Mesendoderm (in vitro differentiated cells): ENCODE results near the gene POR.
"Not testable (repeated sequence)": the region's sequence is repeated elsewhere in the genome, so short reads cannot be mapped to it uniquely, and the experiment has no call there.

Experiments used
- DNase-seq: peaks from one replicate; pipeline ENCODE4 v3.0.0; 2013
- H2AK5ac ChIP-seq: 2 replicates; pipeline ENCODE4 v1.6.1; 2013; ENCODE audit warnings: low read length, inconsistent platforms
- H2BK120ac ChIP-seq: 2 replicates; pipeline ENCODE4 v1.6.1; 2013; ENCODE audit warnings: low read depth, mild to moderate bottlenecking, low read length, moderate library complexity, mixed read lengths
- H2BK15ac ChIP-seq: replicated peaks from 2 replicates; pipeline ENCODE4 v1.6.1; 2013; ENCODE audit warnings: low read depth, mild to moderate bottlenecking, moderate library complexity
- H2BK5ac ChIP-seq: 2 replicates; pipeline ENCODE4 v1.6.1; 2013; ENCODE audit warnings: low read length, inconsistent platforms
- H3K18ac ChIP-seq: 2 replicates; pipeline ENCODE4 v1.6.1; 2013; ENCODE audit warnings: mild to moderate bottlenecking, low read length, mixed read lengths
- H3K23ac ChIP-seq: one replicate; pipeline ENCODE4 v1.6.1; 2013; ENCODE audit warnings: low read length
- H3K27ac ChIP-seq: 2 replicates; pipeline ENCODE4 v1.5.1; 2013; ENCODE audit warnings: low read depth, mild to moderate bottlenecking, inconsistent platforms, low read length, moderate library complexity
- H3K27me3 ChIP-seq: 2 replicates; pipeline ENCODE4 v1.6.1; 2013; ENCODE audit warnings: low read length, control low read depth, mild to moderate bottlenecking, inconsistent platforms; ENCODE audit not compliant: insufficient read depth, poor library complexity
- H3K36me3 ChIP-seq: 2 replicates; pipeline ENCODE4 v1.6.1; 2013; ENCODE audit warnings: low read length, inconsistent platforms; ENCODE audit not compliant: control insufficient read depth, insufficient read depth
- H3K4ac ChIP-seq: one replicate; pipeline ENCODE4 v1.6.1; 2013; ENCODE audit warnings: low read depth, mild to moderate bottlenecking, low read length, moderate library complexity
- H3K4me1 ChIP-seq: 2 replicates; pipeline ENCODE4 v1.6.1; 2013; ENCODE audit warnings: low read depth, low read length, inconsistent platforms; ENCODE audit not compliant: control insufficient read depth
- H3K4me2 ChIP-seq: 2 replicates; pipeline ENCODE4 v1.6.1; 2013; ENCODE audit warnings: low read length
- H3K4me3 ChIP-seq: 2 replicates; pipeline ENCODE4 v1.5.1; 2013; ENCODE audit warnings: mild to moderate bottlenecking, low read length
- H3K56ac ChIP-seq: one replicate; pipeline ENCODE4 v1.6.1; 2013; ENCODE audit warnings: low read length
- H3K79me1 ChIP-seq: 2 replicates; pipeline ENCODE4 v1.6.1; 2013; ENCODE audit warnings: low read length, inconsistent platforms
- H3K79me2 ChIP-seq: 2 replicates; pipeline ENCODE4 v1.6.1; 2013; ENCODE audit warnings: mild to moderate bottlenecking, low read length; ENCODE audit not compliant: control insufficient read depth, insufficient read depth
- H3K9ac ChIP-seq: 2 replicates; pipeline ENCODE4 v1.6.1; 2013; ENCODE audit warnings: low read length, inconsistent platforms
- H4K5ac ChIP-seq: one replicate; pipeline ENCODE4 v1.6.1; 2013; ENCODE audit warnings: low read length
- H4K8ac ChIP-seq: one replicate; pipeline ENCODE4 v1.6.1; 2013; ENCODE audit warnings: low read depth, mild to moderate bottlenecking, control low read depth, low read length, moderate library complexity
- WGBS: extraction: QIAGEN DNeasy Blood & Tissue Kit; methylation state at CpG from one replicate; pipeline ENCODE4 v1.1.7; 2013; ENCODE audit warnings: low lambda C conversion rate, missing lambda C conversion rate; ENCODE audit not compliant: insufficient coverage; ENCODE audit errors: extremely low coverage; 5-methylcytosine and 5-hydroxymethylcytosine counted together

POR gene

DNA sequence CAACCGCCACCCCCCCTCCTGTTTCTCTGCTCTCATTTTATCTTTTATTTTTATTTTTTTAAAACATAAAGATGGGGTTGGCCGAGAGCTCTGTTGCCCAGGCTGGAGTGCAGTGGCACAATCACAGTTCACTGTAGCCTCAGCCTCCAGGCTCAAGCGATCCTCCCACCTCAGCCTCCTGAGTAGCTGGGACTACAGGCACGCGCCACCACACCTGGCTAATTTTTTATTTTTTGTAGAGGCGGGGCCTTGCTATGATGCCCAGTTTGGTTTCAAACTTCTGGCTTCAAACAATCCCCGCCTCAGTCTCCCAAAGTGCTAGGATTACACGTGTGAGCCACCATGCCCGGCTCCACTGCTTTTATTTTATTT lies 7.3 kb upstream of the POR start:
- WGBS: no CpG with 5 or more reads among the region's 9 CpGs
- H2BK5ac ChIP-seq, H3K4ac ChIP-seq, H2BK120ac ChIP-seq, H3K18ac ChIP-seq, H4K8ac ChIP-seq, H3K23ac ChIP-seq, H3K9ac ChIP-seq, H2AK5ac ChIP-seq, H3K4me2 ChIP-seq, H3K27ac ChIP-seq, H3K79me2 ChIP-seq, H4K5ac ChIP-seq, H3K27me3 ChIP-seq, H3K36me3 ChIP-seq, H3K4me1 ChIP-seq, DNase-seq, H2BK15ac ChIP-seq, H3K4me3 ChIP-seq, H3K79me1 ChIP-seq, H3K56ac ChIP-seq: not testable (repeated sequence)

GRCh38 chr7:75909521-75910132 lies 5.3 kb upstream of the POR start:
- no peak overlapping the region for H3K27ac ChIP-seq
- H3K23ac ChIP-seq: no peak overlapping the region
- H2BK15ac ChIP-seq: no peak overlapping the region
- no peaks in the 10 kb centered on the region for H3K36me3 ChIP-seq
- H2AK5ac ChIP-seq: no peak overlapping the region
- no peak overlapping the region for H2BK5ac ChIP-seq
- peaks cover 2% of the 10 kb centered on the region for H3K4me1 ChIP-seq
- no peak overlapping the region for H3K9ac ChIP-seq
- no peak overlapping the region for H2BK120ac ChIP-seq
- no peak overlapping the region for H3K4ac ChIP-seq
- no peak overlapping the region for H4K8ac ChIP-seq
- no peak overlapping the region for H3K4me3 ChIP-seq
- WGBS: no CpG with 5 or more reads among the region's 5 CpGs
- no peak overlapping the region for H3K4me2 ChIP-seq
- H4K5ac ChIP-seq: no peak overlapping the region
- H3K27me3 ChIP-seq: no peaks in the 10 kb centered on the region
- no peaks in the 10 kb centered on the region for H3K79me1 ChIP-seq
- H3K79me2 ChIP-seq: no peaks in the 10 kb centered on the region
- no peak overlapping the region for H3K18ac ChIP-seq
- H3K56ac ChIP-seq: no peak overlapping the region
- no peak for DNase-seq

DNA sequence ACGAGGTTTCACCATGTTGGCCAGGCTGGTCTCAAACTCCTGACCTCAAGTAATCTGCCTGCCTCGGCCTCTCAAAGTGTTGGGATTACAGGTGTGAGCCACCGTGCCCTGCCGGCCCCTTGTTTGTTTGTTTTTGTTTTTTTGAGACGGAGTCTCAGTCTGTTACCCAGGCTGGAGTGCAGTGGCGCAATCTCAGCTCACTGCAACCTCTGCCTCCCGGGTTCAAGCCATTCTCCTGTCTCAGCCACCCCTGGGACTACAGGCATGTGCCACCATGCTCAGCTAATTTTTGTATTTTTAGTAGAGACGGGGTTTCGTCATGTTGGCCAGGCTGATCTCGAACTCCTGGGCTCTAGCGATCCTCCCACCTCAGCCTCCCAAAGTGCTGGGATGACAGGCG lies 3.8 kb upstream of the POR start:
- H3K4ac ChIP-seq, H3K4me2 ChIP-seq, H3K23ac ChIP-seq, H4K8ac ChIP-seq, H3K79me2 ChIP-seq, H2BK5ac ChIP-seq, H4K5ac ChIP-seq, DNase-seq, H3K27ac ChIP-seq, H2BK15ac ChIP-seq, H3K79me1 ChIP-seq, H3K56ac ChIP-seq, H3K4me3 ChIP-seq, H3K18ac ChIP-seq, H2AK5ac ChIP-seq, H3K9ac ChIP-seq, H3K27me3 ChIP-seq, H3K4me1 ChIP-seq, H2BK120ac ChIP-seq, H3K36me3 ChIP-seq: not testable (repeated sequence)
- WGBS: no CpG with 5 or more reads among the region's 12 CpGs

DNA sequence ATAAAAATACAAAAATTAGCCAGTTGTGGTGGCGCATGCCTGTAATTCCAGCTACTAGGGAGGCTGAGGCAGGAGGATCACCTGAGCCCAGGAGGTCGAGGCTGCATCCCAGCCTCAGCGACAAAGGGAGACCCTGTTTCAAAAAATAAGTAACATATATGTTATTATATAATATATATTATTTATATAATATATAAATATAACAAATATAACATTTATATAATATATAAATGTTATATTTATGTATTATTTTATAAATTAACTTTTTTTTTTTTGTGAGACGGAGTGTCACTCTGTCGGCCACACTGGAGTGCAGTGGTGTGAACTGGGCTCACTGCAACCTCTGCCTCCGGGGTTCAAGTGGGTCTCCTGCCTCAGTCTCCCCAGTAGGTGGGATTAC lies 1.5 kb upstream of the POR start:
- no peaks in the 10 kb centered on the region for H3K27me3 ChIP-seq
- H3K4ac ChIP-seq: no peak overlapping the region
- no peak overlapping the region for H3K23ac ChIP-seq
- no peak overlapping the region for H3K18ac ChIP-seq
- H3K4me1 ChIP-seq: peaks cover 8% of the 10 kb centered on the region
- H2AK5ac ChIP-seq: no peak overlapping the region
- no peak overlapping the region for H2BK120ac ChIP-seq
- no peak overlapping the region for H3K4me3 ChIP-seq
- H3K9ac ChIP-seq: no peak overlapping the region
- H2BK15ac ChIP-seq: no peak overlapping the region
- H3K27ac ChIP-seq: no peak overlapping the region
- H4K5ac ChIP-seq: no peak overlapping the region
- no peak overlapping the region for H3K4me2 ChIP-seq
- DNase-seq: no peak
- no peak overlapping the region for H4K8ac ChIP-seq
- H2BK5ac ChIP-seq: no peak overlapping the region
- H3K36me3 ChIP-seq: no peaks in the 10 kb centered on the region
- no CpG with 5 or more reads among the region's 6 CpGs for WGBS
- H3K79me1 ChIP-seq: peaks cover 12% of the 10 kb centered on the region
- peaks cover 16% of the 10 kb centered on the region for H3K79me2 ChIP-seq
- H3K56ac ChIP-seq: no peak overlapping the region

DNA sequence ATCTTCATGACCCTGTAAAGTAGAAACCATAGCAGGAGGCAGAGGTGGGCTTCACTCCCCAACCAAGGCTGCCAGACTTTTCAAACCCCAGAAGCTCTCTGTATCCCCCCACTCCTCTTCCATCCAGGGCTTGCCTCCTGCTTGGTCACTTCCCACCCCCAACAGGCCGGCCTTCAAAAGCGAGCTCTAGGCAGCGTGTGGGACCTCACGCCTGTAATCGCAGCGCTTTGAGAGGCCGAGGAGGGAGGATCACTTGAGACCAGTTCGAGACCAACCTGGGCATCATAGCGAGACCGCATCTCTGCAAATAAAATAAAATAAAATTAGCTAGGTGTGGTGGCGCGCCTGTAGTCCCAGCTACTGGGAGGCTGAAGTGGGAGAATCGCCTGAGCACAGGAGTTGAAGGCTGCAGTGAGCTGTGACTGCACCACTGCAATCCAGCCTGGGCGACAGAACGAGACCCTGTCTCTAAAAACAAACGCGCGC lies 743 bp upstream of the POR start:
- Histone ChIP-seq H3K56ac (peak overlapping the region; percentile 87), H3K4me1 (peaks cover 8% of the 10 kb centered on the region), H4K8ac (peak overlapping the region; percentile 70), H2BK15ac (no peak overlapping the region), H3K18ac (no peak overlapping the region), H3K4ac (no peak overlapping the region), H2BK120ac (no peak overlapping the region), H3K36me3 (no peaks in the 10 kb centered on the region), H3K79me1 (peaks cover 15% of the 10 kb centered on the region), H3K27ac (no peak overlapping the region), H3K9ac (peak overlapping the region; percentile 88), H3K4me2 (peak overlapping the region; percentile 93), H2AK5ac (no peak overlapping the region), H2BK5ac (no peak overlapping the region), H3K4me3 (peak overlapping the region; percentile 72), H3K23ac (peak overlapping the region; percentile 68), H3K27me3 (no peaks in the 10 kb centered on the region), H4K5ac (no peak overlapping the region), H3K79me2 (peaks cover 22% of the 10 kb centered on the region)
- no CpG with 5 or more reads among the region's 18 CpGs for WGBS
- DNase-seq: no peak
